Measurements from ENCODE around the gene SLC25A21. TPM values are rescaled to one million over a fixed set of nuclear protein-coding genes. Genes with fewer than 3 reads are reported as not detected.
A peak's percentile ranks its signal among the peaks of the same experiment; 100 is the strongest.
"Not testable (repeated sequence)": the region's sequence is repeated elsewhere in the genome, so short reads cannot be mapped to it uniquely, and the experiment has no call there.

Gene SLC25A21
- total RNA-seq, 1 donor from 2014 or later = 0.78 TPM

- ATAC-seq (ENCODE audit: poor library complexity) = no peak
- intact Hi-C loops (cut with DNase I) = no loop called here
- no peak for DNase-seq
These were observed 342.9 kb downstream of the SLC25A21 start for GRCh38 chr14:36829547-36829946.

GRCh38 chr14:36827861-36828260 lies 344.5 kb downstream of the SLC25A21 start:
- intact Hi-C loops (cut with DNase I) = no loop called here
- no peak for DNase-seq
- ATAC-seq (ENCODE audit: poor library complexity) = no peak

GRCh38 chr14:36826614-36827013 lies 345.8 kb downstream of the SLC25A21 start:
- ATAC-seq (ENCODE audit: poor library complexity) (no peak), DNase-seq (no peak)
- intact Hi-C loops (cut with DNase I) = no loop called here

- intact Hi-C loops (cut with DNase I) = no loop called here
- DNase-seq (no peak), ATAC-seq (ENCODE audit: poor library complexity) (no peak)
These were observed 347.6 kb downstream of the SLC25A21 start for GRCh38 chr14:36824854-36825253.

- ATAC-seq (ENCODE audit: poor library complexity) (no peak), DNase-seq (no peak)
- intact Hi-C loops (cut with DNase I) = no loop called here
These were observed 348.8 kb downstream of the SLC25A21 start for GRCh38 chr14:36823651-36824050.

- DNase-seq = no peak
These were observed 349.7 kb downstream of the SLC25A21 start for GRCh38 chr14:36822685-36823084.

GRCh38 chr14:36820901-36821300 lies 351.5 kb downstream of the SLC25A21 start:
- DNase-seq = no peak
- intact Hi-C loops (cut with DNase I) = no loop called here
- no peak for ATAC-seq (ENCODE audit: poor library complexity)

More at GRCh38 chr14:36822685-36823084, 349.7 kb downstream of the SLC25A21 start:
- intact Hi-C loops (cut with DNase I) = no loop called here
- no peak for ATAC-seq (ENCODE audit: poor library complexity)

GRCh38 chr14:36820111-36820709 lies 352.2 kb downstream of the SLC25A21 start:
- no peak for DNase-seq
- intact Hi-C loops (cut with DNase I) = no loop called here
- ATAC-seq (ENCODE audit: poor library complexity) = no peak

GRCh38 chr14:36818794-36819384 lies 353.5 kb downstream of the SLC25A21 start:
- intact Hi-C loops (cut with DNase I) = no loop called here
- DNase-seq (no peak), ATAC-seq (ENCODE audit: poor library complexity) (no peak)

GRCh38 chr14:36818246-36818645 lies 354.2 kb downstream of the SLC25A21 start:
- ATAC-seq (ENCODE audit: poor library complexity) (no peak), DNase-seq (no peak)
- intact Hi-C loops (cut with DNase I) = no loop called here

GRCh38 chr14:36817071-36817930 lies 355.1 kb downstream of the SLC25A21 start:
- intact Hi-C loops (cut with DNase I) = no loop called here
- no peak for DNase-seq

GRCh38 chr14:36816481-36816880 lies 355.9 kb downstream of the SLC25A21 start:
- DNase-seq (no peak), ATAC-seq (ENCODE audit: poor library complexity) (no peak)
- intact Hi-C loops (cut with DNase I) = no loop called here

More at GRCh38 chr14:36817071-36817930, 355.1 kb downstream of the SLC25A21 start:
- no peak for ATAC-seq (ENCODE audit: poor library complexity)

- ATAC-seq (ENCODE audit: poor library complexity); intact Hi-C loops (cut with DNase I); DNase-seq: not testable (repeated sequence)
These were observed 357.6 kb downstream of the SLC25A21 start for GRCh38 chr14:36814783-36815182.

- DNase-seq (no peak), ATAC-seq (ENCODE audit: poor library complexity) (no peak)
- intact Hi-C loops (cut with DNase I) = no loop called here
These were observed 362.2 kb downstream of the SLC25A21 start for GRCh38 chr14:36810209-36810608.

GRCh38 chr14:36807727-36808126 lies 364.7 kb downstream of the SLC25A21 start:
- ATAC-seq (ENCODE audit: poor library complexity) (no peak), DNase-seq (no peak)
- intact Hi-C loops (cut with DNase I) = no loop called here

- ATAC-seq (ENCODE audit: poor library complexity) (peak; percentile 99), DNase-seq (peak; percentile 51)
- intact Hi-C loops (cut with DNase I) = no loop called here
These were observed 367.3 kb downstream of the SLC25A21 start for GRCh38 chr14:36805131-36805559.

GRCh38 chr14:36797634-36798033 lies 374.8 kb downstream of the SLC25A21 start:
- DNase-seq (no peak), ATAC-seq (ENCODE audit: poor library complexity) (no peak)
- intact Hi-C loops (cut with DNase I) = no loop called here

- no peak for DNase-seq
- no peak for ATAC-seq (ENCODE audit: poor library complexity)
- intact Hi-C loops (cut with DNase I) = no loop called here
These were observed 381.0 kb downstream of the SLC25A21 start for GRCh38 chr14:36791402-36791801.

GRCh38 chr14:36785511-36785910 lies 386.9 kb downstream of the SLC25A21 start:
- intact Hi-C loops (cut with DNase I) = no loop called here
- no peak for ATAC-seq (ENCODE audit: poor library complexity)

GRCh38 chr14:36784541-36784940 lies 387.9 kb downstream of the SLC25A21 start:
- intact Hi-C loops (cut with DNase I) = no loop called here
- DNase-seq = no peak
- no peak for ATAC-seq (ENCODE audit: poor library complexity)

More at GRCh38 chr14:36785511-36785910, 386.9 kb downstream of the SLC25A21 start:
- DNase-seq = no peak
